AG04450 (cell line): ENCODE results near the gene CYP4F2. TPM values are rescaled to one million over a fixed set of nuclear protein-coding genes. Genes with fewer than 3 reads are reported as not detected.

Experiments used
- CTCF ChIA-PET: fragments of 300-600, 350-600 bp; formaldehyde crosslinking; extraction: SDS; loops from one replicate; lab custom pipeline; 2022; ENCODE audit warnings: antibody characterized with exemption, inconsistent platforms; lab: Charles Lee
- POLR2A ChIA-PET: fragments of 350-600 bp; formaldehyde crosslinking; extraction: SDS; loops from one replicate; lab custom pipeline; 2021; ENCODE audit warnings: antibody characterized with exemption, inconsistent platforms; lab: Yijun Ruan, JAX
- DNase-seq: peaks from one replicate; pipeline ENCODE4 v3.0.0-alpha.2; 2011; ENCODE audit warnings: low read depth, low spot score
- H3K27ac ChIP-seq: one replicate; pipeline ENCODE4 v1.5.1; 2012; ENCODE audit warnings: low read depth, low read length, control low read depth
- H3K27me3 ChIP-seq: one replicate; pipeline ENCODE4 v1.6.0; 2012; ENCODE audit warnings: low read length; ENCODE audit not compliant: control insufficient read depth, insufficient read depth
- H3K4me3 ChIP-seq: 2 replicates; pipeline ENCODE4 v1.5.1; 2011; ENCODE audit warnings: mild to moderate bottlenecking, low read depth, low read length, control low read depth
- H3K9me3 ChIP-seq: 2 replicates; pipeline ENCODE4 v1.5.1; 2012; ENCODE audit warnings: low read length; ENCODE audit not compliant: control insufficient read depth, insufficient read depth
- CTCF ChIP-seq: IDR thresholded peaks from 2 replicates; pipeline ENCODE4 v1.5.1; 2011; ENCODE audit warnings: low read depth, low read length, control low read depth, inconsistent platforms
- polyA minus RNA-seq: library from RNA; depleted of rRNA, polyadenylated mRNA; stranded (reverse); fragments of >200 nt; gene quantifications from 2 replicates; pipeline ENCODE4 v1.2.3, GENCODE V29; 2011; rRNA and poly(A)+ RNA removed
- polyA plus RNA-seq: library from polyadenylated mRNA; depleted of rRNA; stranded (reverse); fragments of >200 nt; gene quantifications from 2 replicates; pipeline ENCODE4 v1.2.3, GENCODE V29; 2011; rRNA removed

CYP4F2 gene
- not detected in 2 replicates for polyA plus RNA-seq
- not detected in 2 replicates for polyA minus RNA-seq

DNA sequence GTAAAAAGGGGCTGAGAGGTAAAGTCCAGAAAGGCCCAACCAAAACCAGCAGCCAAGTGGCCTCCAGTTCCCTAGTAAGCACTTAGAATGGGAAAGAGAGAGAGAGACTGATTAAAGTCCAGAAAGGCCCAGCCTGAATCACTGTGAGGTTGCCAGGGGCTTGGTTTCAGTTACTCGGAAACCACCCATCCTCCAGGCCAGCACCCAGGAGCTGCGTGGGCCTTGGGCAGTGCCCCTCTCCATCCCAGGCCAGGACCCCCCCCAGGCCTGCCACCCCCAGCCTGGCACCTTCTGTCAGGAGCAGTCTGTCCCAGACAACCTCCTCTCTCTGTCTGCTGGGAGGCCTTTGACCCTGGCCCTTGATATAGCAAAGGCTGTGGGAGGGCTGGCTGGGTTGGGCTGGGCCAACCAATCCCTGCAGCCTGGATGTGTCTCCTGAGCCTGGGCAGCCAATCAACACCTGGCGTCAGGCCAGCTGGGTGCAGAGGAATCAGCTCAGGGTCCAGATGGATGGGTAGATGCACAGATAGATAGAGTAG lies at the start of gene CYP4F2:
Gene CYP4F2, minus strand, starts transcription at position 337 of the 539 bp plus-strand sequence. CDS start 463 bp downstream, outside the sequence.
- no peak for DNase-seq
- TF ChIP-seq CTCF, result no peak
- Histone ChIP-seq H3K27ac (no peak within 1 kb of the TSS), H3K9me3 (peaks cover 7% of the 10 kb centered on the region; the same call in 1 of the 2 replicates), H3K27me3 (no peaks in the 10 kb centered on the region), H3K4me3 (no peak within 1 kb of the TSS)
- ChIA-PET CTCF (no interaction called here), POLR2A (no interaction called here)

DNA sequence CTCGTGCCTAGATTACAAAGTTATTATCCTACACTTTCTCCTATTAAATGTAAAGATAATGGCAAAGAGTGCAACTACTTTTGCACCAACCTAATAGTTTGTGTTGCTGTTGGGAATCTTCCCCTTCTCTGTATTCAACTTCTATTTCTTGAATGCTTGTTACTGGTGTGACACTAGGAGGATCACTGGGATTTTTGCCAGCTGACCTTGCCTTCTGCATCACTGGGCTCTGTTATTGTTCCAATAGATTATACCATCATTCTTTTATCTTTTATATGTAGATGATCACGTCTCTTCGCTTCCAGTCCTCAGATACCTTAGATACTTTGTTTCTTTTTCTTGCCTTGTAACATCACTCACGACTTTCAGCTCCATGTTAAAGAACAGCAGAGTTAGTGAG lies 47.4 kb upstream of the CYP4F2 start:
- ChIA-PET POLR2A (no interaction called here), CTCF (no interaction called here)
- Histone ChIP-seq H3K9me3 (peaks cover 2% of the 10 kb centered on the region; the same call in 1 of the 2 replicates), H3K27ac (no peak overlapping the region), H3K27me3 (no peaks in the 10 kb centered on the region), H3K4me3 (no peak overlapping the region)
- TF ChIP-seq CTCF, result no peak
- DNase-seq, result no peak

DNA sequence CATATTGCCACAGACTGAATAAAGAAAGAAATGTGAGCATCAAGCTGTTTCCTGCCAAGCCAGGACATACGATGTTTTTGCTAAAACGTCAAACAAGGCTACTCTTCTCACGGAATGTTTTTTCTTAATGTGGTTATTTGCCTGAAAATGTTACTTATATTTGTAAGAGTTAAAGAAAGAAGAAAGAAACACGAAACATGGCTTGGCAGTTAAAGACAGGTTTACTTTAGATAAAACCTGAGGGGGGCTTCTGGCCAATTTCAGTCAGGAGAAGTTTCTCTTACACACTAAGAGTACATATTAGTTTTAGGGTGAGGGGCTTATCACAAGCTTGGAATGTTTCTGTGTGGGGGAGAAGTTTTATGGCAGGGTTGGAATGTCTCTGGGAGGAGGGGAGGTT lies 46.5 kb upstream of the CYP4F2 start:
- no peak overlapping the region for H3K4me3 ChIP-seq
- H3K27me3 ChIP-seq, result no peaks in the 10 kb centered on the region
- CTCF ChIA-PET, result no interaction called here
- no peak for TF ChIP-seq CTCF
- POLR2A ChIA-PET, result no interaction called here
- no peak for DNase-seq
- H3K9me3 ChIP-seq, result peaks cover 2% of the 10 kb centered on the region; the same call in 1 of the 2 replicates
- H3K27ac ChIP-seq, result no peak overlapping the region

DNA sequence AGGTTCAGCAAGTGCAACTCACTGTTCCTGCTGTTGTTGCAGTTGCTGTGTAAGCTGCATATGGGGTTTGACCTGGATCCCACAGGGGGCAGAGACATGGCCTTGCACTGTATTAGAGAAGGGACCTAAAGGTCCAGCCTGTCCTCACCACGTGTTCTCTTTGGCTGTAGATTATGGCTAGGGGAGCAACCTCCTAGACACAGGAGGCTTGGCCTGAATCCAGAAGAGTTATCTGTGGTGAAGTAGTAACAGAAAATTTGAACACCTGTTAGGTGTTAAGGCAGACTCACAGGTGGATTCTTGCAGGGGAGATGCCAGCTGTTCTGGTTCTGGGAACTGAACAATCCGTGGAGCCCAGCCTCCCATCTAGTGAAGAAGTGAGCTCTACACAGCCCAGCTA lies 39.9 kb upstream of the CYP4F2 start:
- DNase-seq, result no peak
- peaks cover 22% of the 10 kb centered on the region for H3K9me3 ChIP-seq
- H3K27me3 ChIP-seq, result no peaks in the 10 kb centered on the region
- POLR2A ChIA-PET, result no interaction called here
- no peak overlapping the region for H3K27ac ChIP-seq
- no peak overlapping the region for H3K4me3 ChIP-seq
- no peak for TF ChIP-seq CTCF
- CTCF ChIA-PET, result no interaction called here

DNA sequence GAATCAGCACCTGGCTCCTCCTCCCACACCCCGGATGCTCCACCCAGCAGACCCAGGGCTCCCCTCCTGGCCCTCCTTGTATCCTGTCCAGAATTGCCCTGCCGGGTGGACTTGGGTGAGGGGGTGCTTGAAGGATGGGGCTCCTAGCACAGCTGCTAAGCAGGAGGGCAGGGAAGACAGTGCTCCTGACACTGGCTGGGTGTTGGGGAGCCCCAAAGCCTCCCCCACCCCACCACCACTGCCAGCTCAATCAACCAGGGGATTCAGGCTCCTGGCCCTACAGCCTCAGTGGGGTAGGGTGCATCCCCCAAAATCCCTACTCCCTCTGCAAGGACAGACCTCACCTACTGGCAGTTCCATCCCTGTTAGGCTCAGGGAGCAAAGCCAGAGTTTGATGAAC lies 39.1 kb upstream of the CYP4F2 start:
- POLR2A ChIA-PET, result no interaction called here
- Histone ChIP-seq H3K27me3 (no peaks in the 10 kb centered on the region), H3K27ac (no peak overlapping the region), H3K9me3 (peaks cover 22% of the 10 kb centered on the region), H3K4me3 (no peak overlapping the region)
- CTCF ChIA-PET, result no interaction called here
- TF ChIP-seq CTCF, result no peak
- DNase-seq, result no peak
